Kidney (tissue), 14 donors: Measurements from ENCODE around the gene SEMA4C. TPM values are rescaled to one million over a fixed set of nuclear protein-coding genes. Genes with fewer than 3 reads are reported as not detected.

Experiments used
- DNase-seq, 5 donors: peaks; one replicate each; pipeline ENCODE4 v3.0.0-alpha.2; 2013 to 2020
- FAIRE-seq: peaks from 2 replicates; lab custom pipeline; 2012; peaks lifted over from hg19 to GRCh38; lab: Jason Lieb, UNC
- H3K27ac ChIP-seq, 2 donors: one replicate each; pipeline ENCODE4 v1.7.0; 2013; ENCODE audit warnings: low read depth in 2 of 2, low read length in 2 of 2, inconsistent platforms in 1 of 2
- H3K27me3 ChIP-seq: one replicate; pipeline ENCODE4 v1.7.1; 2013; ENCODE audit warnings: low read length, inconsistent platforms; ENCODE audit not compliant: control insufficient read depth, insufficient read depth
- H3K36me3 ChIP-seq, 3 donors: one replicate each; pipeline versions ENCODE4 v1.7.0 to v1.7.1; 2013; ENCODE audit warnings: low read length in 3 of 3, control low read depth in 1 of 3, inconsistent platforms in 1 of 3; ENCODE audit not compliant: insufficient read depth in 3 of 3, control insufficient read depth in 2 of 3
- H3K4me1 ChIP-seq, 3 donors: one replicate each; pipeline versions ENCODE4 v1.7.0 to v1.7.1; 2013; ENCODE audit warnings: low read length in 3 of 3, inconsistent platforms in 1 of 3, low read depth in 1 of 3; ENCODE audit not compliant: control insufficient read depth in 2 of 3, insufficient read depth in 2 of 3
- H3K4me3 ChIP-seq, 3 donors: one replicate each; pipeline versions ENCODE4 v1.7.0 to v1.8.1; 2013; ENCODE audit warnings: low read length in 3 of 3, control low read depth in 1 of 3, inconsistent platforms in 1 of 3
- H3K9ac ChIP-seq, 3 donors: one replicate each; pipeline versions ENCODE4 v1.7.0 to v1.7.1; 2013; ENCODE audit warnings: low read length in 3 of 3, control low read depth in 1 of 3, inconsistent platforms in 1 of 3
- H3K9me3 ChIP-seq, 3 donors: one replicate each; pipeline versions ENCODE4 v1.7.0 to v1.7.1; 2013; ENCODE audit warnings: low read length in 3 of 3, control low read depth in 1 of 3, inconsistent platforms in 1 of 3; ENCODE audit not compliant: control insufficient read depth in 2 of 3, insufficient read depth in 1 of 3
- intact Hi-C: fragments of 100-400 bp; cut with DNase I; formaldehyde crosslinking; loops from one replicate; pipeline ENCODE4 v1.11.1; 2022
- polyA plus RNA-seq: library from polyadenylated mRNA; stranded (reverse); fragments of 350-450 nt; fragmentation: Illumina TruSeq; extraction: RNeasy Lipid Tissue Mini Kit (QIAGEN cat#74804); gene quantifications from one replicate; pipeline ENCODE4 v1.2.3, GENCODE V29; 2014; ENCODE audit warnings: low read depth, low replicate concordance; ENCODE audit not compliant: insufficient read depth
- total RNA-seq: library from RNA; stranded (reverse); fragmentation: NEBNext Ultra II Directional; extraction: Animal tissue kit (Norgen Biotek cat#: 25700); gene quantifications from one replicate; pipeline ENCODE4 v1.2.1, GENCODE V29; 2021
- TF ChIP-seq, protein P1 (sequence below): IDR thresholded peaks from 3 replicates; pipeline ENCODE4 v1.5.1; 2012; ENCODE audit warnings: mild to moderate bottlenecking, moderate library complexity, borderline replicate concordance; ENCODE audit not compliant: insufficient read depth; ENCODE audit errors: extremely low read depth
- donor health status: control.
- donor health status: control.
- donor health status: control.
- donor health status: control.
- donor health status: control.
- donor health status: DM: yes; HTN: yes; CAD: no.
- donor health status: Normal renal cell carcinoma (clear cell type).

Gene SEMA4C
- total and polyA plus RNA-seq, 2 donors from 2014 or later = 11.1 to 44.6 TPM

DNA sequence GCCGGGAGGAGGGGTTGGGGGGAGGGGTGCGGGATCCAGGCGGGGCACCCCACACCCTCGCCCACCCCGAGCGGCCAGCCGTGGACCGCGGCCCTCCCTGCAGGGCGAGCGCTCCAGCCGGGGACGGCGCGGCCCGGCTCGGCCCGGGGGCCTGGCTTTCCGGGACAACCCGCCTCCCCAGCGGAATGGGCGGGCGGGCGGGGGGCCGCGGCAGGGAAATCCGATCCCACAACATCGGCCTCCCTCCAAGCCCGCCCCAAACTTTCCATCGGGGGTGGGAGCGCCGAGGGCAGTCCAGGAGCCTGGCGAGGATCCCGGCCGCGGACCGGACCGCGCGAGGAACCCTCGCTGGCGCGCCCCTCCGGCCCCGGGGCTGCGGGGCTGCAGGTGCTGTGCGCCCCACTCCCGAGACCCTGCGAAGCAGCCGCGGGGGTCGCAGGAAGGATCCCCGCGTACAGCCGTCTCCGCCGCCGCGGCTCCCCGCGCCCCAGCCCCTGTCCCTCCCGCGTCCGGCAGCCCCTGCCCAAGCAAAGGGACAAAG lies 529 bp downstream of the SEMA4C start:
- Histone ChIP-seq H3K4me3 (peak overlapping the region in 2 of 3 donors; percentile 6 to 74), H3K36me3 (peaks cover 4 to 7% (median 6%) of the 10 kb centered on the region in 3 donors), H3K27ac (peak overlapping the region; percentile 90 to 92), H3K9me3 (no peaks in the 10 kb centered on the region), H3K27me3 (no peaks in the 10 kb centered on the region), H3K9ac (peak overlapping the region in 2 of 3 donors; percentile 64 to 75), H3K4me1 (peaks cover 0 to 16% (median 5%) of the 10 kb centered on the region in 3 donors)
- TF ChIP-seq, protein P1, sequence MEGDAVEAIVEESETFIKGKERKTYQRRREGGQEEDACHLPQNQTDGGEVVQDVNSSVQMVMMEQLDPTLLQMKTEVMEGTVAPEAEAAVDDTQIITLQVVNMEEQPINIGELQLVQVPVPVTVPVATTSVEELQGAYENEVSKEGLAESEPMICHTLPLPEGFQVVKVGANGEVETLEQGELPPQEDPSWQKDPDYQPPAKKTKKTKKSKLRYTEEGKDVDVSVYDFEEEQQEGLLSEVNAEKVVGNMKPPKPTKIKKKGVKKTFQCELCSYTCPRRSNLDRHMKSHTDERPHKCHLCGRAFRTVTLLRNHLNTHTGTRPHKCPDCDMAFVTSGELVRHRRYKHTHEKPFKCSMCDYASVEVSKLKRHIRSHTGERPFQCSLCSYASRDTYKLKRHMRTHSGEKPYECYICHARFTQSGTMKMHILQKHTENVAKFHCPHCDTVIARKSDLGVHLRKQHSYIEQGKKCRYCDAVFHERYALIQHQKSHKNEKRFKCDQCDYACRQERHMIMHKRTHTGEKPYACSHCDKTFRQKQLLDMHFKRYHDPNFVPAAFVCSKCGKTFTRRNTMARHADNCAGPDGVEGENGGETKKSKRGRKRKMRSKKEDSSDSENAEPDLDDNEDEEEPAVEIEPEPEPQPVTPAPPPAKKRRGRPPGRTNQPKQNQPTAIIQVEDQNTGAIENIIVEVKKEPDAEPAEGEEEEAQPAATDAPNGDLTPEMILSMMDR = no peak
- DNase-seq (peak; percentile 86 to 96 (median 90)), FAIRE-seq (no peak)
- intact Hi-C loops = no loop called here

DNA sequence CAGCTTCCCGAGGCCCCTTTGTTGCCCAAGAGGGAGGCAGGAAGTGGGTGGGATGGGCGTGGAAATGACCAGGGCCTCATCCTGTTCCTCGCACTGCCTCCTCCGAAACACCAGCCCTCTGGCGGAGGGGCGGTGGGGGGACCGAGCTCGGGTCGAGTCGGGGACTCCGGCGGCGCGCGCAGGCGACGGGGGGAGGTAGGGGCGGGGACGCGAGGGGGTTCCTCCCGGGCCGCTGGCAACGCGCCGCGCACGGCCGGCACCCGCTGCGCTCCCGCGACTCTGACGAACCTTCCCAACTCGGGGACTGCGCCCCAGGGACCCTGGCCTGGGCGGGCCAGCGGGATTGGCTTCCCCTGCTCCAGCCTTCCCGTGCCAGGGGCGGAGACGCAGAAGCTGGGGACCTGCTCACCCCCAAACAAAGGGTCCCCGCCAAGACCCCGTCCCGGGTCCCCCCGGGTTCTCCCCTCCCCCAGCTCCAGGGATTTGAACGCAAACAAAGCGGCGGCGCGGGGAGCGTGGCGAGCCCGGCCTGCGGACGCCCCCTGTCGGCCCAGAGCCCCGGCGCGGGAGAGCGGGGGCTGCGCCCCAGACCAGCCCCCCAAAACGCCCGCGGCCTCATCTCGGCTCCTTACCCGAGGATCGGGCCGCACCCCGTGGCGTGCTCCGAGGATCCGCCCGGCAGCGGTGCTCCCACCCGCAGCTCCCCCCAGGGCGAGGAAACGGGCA lies 1.2 kb downstream of the SEMA4C start:
- DNase-seq = peak; percentile 93 to 97 (median 96)
- H3K36me3 ChIP-seq = peaks cover 4 to 11% (median 8%) of the 10 kb centered on the region in 3 donors
- H3K27me3 ChIP-seq = no peaks in the 10 kb centered on the region
- H3K9me3 ChIP-seq = no peaks in the 10 kb centered on the region
- intact Hi-C loops = no loop called here
- H3K4me3 ChIP-seq = peak overlapping the region; percentile 57 to 74 (median 65)
- H3K27ac ChIP-seq = peak overlapping the region; percentile 90 to 92
- TF ChIP-seq, protein P1 = no peak
- FAIRE-seq = no peak
- peaks cover 0 to 16% (median 0%) of the 10 kb centered on the region in 3 donors for H3K4me1 ChIP-seq
- peak overlapping the region; percentile 10 to 61 (median 60) for H3K9ac ChIP-seq

DNA sequence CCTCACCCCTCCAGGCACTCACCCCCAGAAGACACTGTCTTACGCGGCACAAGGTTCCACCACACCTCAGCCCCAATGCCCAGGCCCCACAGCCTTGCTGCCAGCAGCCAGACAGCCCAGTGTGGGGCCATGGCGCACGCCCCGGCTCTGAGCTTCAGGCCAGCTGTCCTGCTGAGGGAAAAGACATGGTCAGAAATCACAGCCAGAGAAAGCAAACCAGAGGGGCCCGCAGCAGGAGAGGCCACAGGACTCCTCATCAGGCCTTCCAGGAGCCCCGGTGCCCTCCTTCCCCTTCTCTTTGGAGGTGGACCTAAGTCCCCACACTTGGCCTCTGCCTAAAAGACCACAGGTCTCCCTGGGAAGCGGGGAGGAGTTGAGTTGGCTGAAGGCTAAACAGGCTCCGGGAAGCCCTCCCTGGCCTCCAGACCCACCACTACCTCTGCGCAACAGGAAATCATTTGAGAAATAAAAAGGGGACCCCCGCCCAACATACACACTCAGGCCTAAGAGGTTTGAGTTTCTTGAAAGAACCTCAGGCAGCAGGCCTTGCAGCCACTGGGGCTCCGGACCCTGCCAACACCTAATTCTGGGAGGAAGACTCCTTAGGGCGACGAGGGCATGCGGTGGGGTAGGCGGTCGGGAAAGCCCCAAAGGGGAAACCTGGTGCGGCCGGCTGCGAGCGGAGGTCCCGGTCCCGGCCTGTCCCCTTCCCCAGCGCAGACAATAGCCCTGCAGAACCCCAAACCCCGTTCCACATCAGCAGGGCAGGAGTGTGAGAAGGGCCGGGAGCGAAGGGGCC lies 1.9 kb downstream of the SEMA4C start:
- H3K27me3 ChIP-seq = no peaks in the 10 kb centered on the region
- no peaks in the 10 kb centered on the region for H3K9me3 ChIP-seq
- peak in 2 of 5 donors; percentile 44 to 77 for DNase-seq
- no peak for FAIRE-seq
- H3K4me1 ChIP-seq = peaks cover 0 to 14% (median 0%) of the 10 kb centered on the region in 3 donors
- TF ChIP-seq, protein P1 = no peak
- peak overlapping the region; percentile 90 to 92 for H3K27ac ChIP-seq
- intact Hi-C loops = no loop called here
- H3K9ac ChIP-seq = peak overlapping the region; percentile 10 to 61 (median 60)
- peak overlapping the region; percentile 57 to 74 (median 65) for H3K4me3 ChIP-seq
- H3K36me3 ChIP-seq = peaks cover 4 to 18% (median 13%) of the 10 kb centered on the region in 3 donors
